ENCODE data around the gene SIN3A. TPM values are rescaled to one million over a fixed set of nuclear protein-coding genes. Genes with fewer than 3 reads are reported as not detected.

SIN3A gene
- total and polyA plus RNA-seq, 4 donors: 7.6 to 67.9 (median 40.6) TPM

GRCh38 chr15:75371901-75372688 lies 79.4 kb downstream of the SIN3A start:
- Histone ChIP-seq H3K4me3 (ENCODE audit: low read length in 2 of 2) (no peak overlapping the region), H3K36me3 (ENCODE audit: control insufficient read depth in 1 of 2, insufficient read depth in 2 of 2, low read length in 1 of 2) (peaks cover 7 to 10% of the 10 kb centered on the region in 2 donors), H3K4me1 (ENCODE audit: control insufficient read depth in 1 of 2, insufficient read depth in 2 of 2, low read length in 2 of 2) (no peaks in the 10 kb centered on the region), H3K9me3 (ENCODE audit: control insufficient read depth, low read length) (no peaks in the 10 kb centered on the region), H3K27me3 (ENCODE audit: control insufficient read depth in 1 of 2, insufficient read depth in 2 of 2, low read length in 1 of 2) (no peaks in the 10 kb centered on the region), H3K27ac (ENCODE audit: low read depth in 1 of 2, low read length in 2 of 2) (no peak overlapping the region)
- 86 to 91% methylated on average over 11 of the region's 11 CpGs for WGBS, 2 donors
- no peak for ATAC-seq (ENCODE audit: low FRiP score)
- DNase-seq: no peak
- intact Hi-C loops (cut with DNase I): loop anchor here in 1 of 2 donors (10.0 kb wide), 1 partner anchor 53 kb away; no protein-coding TSS in a partner anchor

GRCh38 chr15:75371486-75371885 lies 80.0 kb downstream of the SIN3A start:
- Histone ChIP-seq H3K36me3 (ENCODE audit: control insufficient read depth in 1 of 2, insufficient read depth in 2 of 2, low read length in 1 of 2) (peaks cover 4 to 10% of the 10 kb centered on the region in 2 donors), H3K27me3 (ENCODE audit: control insufficient read depth in 1 of 2, insufficient read depth in 2 of 2, low read length in 1 of 2) (no peaks in the 10 kb centered on the region), H3K4me3 (ENCODE audit: low read length in 2 of 2) (no peak overlapping the region), H3K4me1 (ENCODE audit: control insufficient read depth in 1 of 2, insufficient read depth in 2 of 2, low read length in 2 of 2) (no peaks in the 10 kb centered on the region), H3K27ac (ENCODE audit: low read depth in 1 of 2, low read length in 2 of 2) (no peak overlapping the region), H3K9me3 (ENCODE audit: control insufficient read depth, low read length) (no peaks in the 10 kb centered on the region)
- WGBS, 2 donors: 74 to 79% methylated on average over 1 of the region's 1 CpG
- ATAC-seq (ENCODE audit: low FRiP score): no peak
- intact Hi-C loops (cut with DNase I): loop anchor here in 1 of 2 donors (10.0 kb wide), 1 partner anchor 53 kb away; no protein-coding TSS in a partner anchor
- no peak for DNase-seq

GRCh38 chr15:75369897-75370581 lies 81.5 kb downstream of the SIN3A start:
- intact Hi-C loops (cut with DNase I): loop anchor here (5.0 to 10.0 kb wide), 3 partner anchors 55 to 255 kb away; partner anchors contain the start of genes SIN3A (in 1 of the 2) and SNUPN (in 1 of the 2)

GRCh38 chr15:75368689-75369239 lies 82.7 kb downstream of the SIN3A start:
- H3K4me1 ChIP-seq (ENCODE audit: control insufficient read depth in 1 of 2, insufficient read depth in 2 of 2, low read length in 2 of 2): no peaks in the 10 kb centered on the region
- ATAC-seq (ENCODE audit: low FRiP score) (peak; percentile 28), DNase-seq (no peak)
- H3K9me3 ChIP-seq (ENCODE audit: control insufficient read depth, low read length): no peaks in the 10 kb centered on the region
- no peaks in the 10 kb centered on the region for H3K27me3 ChIP-seq (ENCODE audit: control insufficient read depth in 1 of 2, insufficient read depth in 2 of 2, low read length in 1 of 2)
- peak overlapping the region; percentile 1 to 90 for H3K27ac ChIP-seq (ENCODE audit: low read depth in 1 of 2, low read length in 2 of 2)
- peak overlapping the region; percentile 43 to 59 for H3K4me3 ChIP-seq (ENCODE audit: low read length in 2 of 2)
- H3K36me3 ChIP-seq (ENCODE audit: control insufficient read depth in 1 of 2, insufficient read depth in 2 of 2, low read length in 1 of 2): peaks cover 0 to 4% of the 10 kb centered on the region in 2 donors
- intact Hi-C loops (cut with DNase I): loop anchor here (5.0 to 10.0 kb wide), 2 partner anchors 84 to 256 kb away; partner anchors contain the start of genes SIN3A (in 1 of the 2) and SNUPN (in 1 of the 2)
- 1 to 3% methylated on average over 23 of the region's 23 CpGs for WGBS, 2 donors

More at GRCh38 chr15:75369897-75370581, 81.5 kb downstream of the SIN3A start:
- Histone ChIP-seq H3K36me3 (ENCODE audit: control insufficient read depth in 1 of 2, insufficient read depth in 2 of 2, low read length in 1 of 2) (peaks cover 4 to 8% of the 10 kb centered on the region in 2 donors), H3K27ac (ENCODE audit: low read depth in 1 of 2, low read length in 2 of 2) (no peak overlapping the region), H3K9me3 (ENCODE audit: control insufficient read depth, low read length) (no peaks in the 10 kb centered on the region), H3K4me3 (ENCODE audit: low read length in 2 of 2) (no peak overlapping the region), H3K4me1 (ENCODE audit: control insufficient read depth in 1 of 2, insufficient read depth in 2 of 2, low read length in 2 of 2) (no peaks in the 10 kb centered on the region), H3K27me3 (ENCODE audit: control insufficient read depth in 1 of 2, insufficient read depth in 2 of 2, low read length in 1 of 2) (no peaks in the 10 kb centered on the region)
- WGBS, 2 donors: 91 to 96% methylated on average over 7 of the region's 7 CpGs
- ATAC-seq (ENCODE audit: low FRiP score) (no peak), DNase-seq (no peak)

DNA sequence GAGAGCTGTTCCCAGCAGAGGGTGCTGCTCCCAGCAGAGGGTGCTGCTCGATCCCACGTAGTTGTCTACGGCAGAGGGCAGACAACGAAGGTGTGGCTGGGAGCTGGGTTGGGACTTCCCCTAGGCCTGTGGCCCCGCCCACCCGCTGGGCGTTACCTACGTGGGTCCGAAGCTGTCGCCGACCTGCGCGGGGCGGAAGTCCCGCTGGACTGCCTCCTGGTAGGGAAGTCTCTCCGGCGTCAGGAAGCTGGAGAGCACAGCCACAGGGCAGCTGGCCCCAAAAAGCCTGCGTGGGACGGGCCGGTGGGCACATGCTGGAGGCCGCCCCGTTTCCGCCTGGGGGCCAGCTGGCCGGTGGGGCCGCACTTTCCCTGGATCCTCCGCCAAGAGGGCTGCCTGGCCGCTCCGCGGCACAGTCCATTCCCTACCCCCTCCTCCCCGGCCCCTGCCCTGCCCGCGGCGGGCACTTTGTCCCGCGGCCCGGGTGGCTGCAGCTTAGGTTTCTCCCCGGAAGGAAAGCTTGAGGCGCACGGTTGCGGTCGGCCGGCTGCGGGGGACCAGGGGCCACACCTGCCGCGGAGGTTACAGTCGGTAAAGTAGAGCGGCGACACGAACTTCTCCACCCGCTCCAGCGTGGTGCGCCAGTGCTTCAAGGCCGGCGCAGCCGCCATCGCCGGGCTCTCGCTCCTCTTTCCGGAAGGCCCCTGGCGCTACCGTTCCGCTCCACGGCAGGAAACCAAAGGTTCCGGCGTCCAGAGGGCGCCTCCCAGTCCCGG lies 83.4 kb downstream of the SIN3A start, which contains the start of gene MAN2C1:
Gene MAN2C1, minus strand, starts transcription at position 695 of the 776 bp plus-strand sequence. Its CDS starts 24 bp downstream, at position 671.
- intact Hi-C loops (cut with DNase I): loop anchor here (2.0 to 10.0 kb wide), 3 partner anchors 84 to 257 kb away; partner anchors contain the start of genes SNUPN (in 2 of the 2) and SIN3A (in 1 of the 2)

GRCh38 chr15:75367406-75367912 lies 84.0 kb downstream of the SIN3A start:
- peak overlapping the region in 1 of 2 donors; percentile 29 for H3K27ac ChIP-seq (ENCODE audit: low read depth in 1 of 2, low read length in 2 of 2)
- H3K9me3 ChIP-seq (ENCODE audit: control insufficient read depth, low read length): no peaks in the 10 kb centered on the region
- no peaks in the 10 kb centered on the region for H3K27me3 ChIP-seq (ENCODE audit: control insufficient read depth in 1 of 2, insufficient read depth in 2 of 2, low read length in 1 of 2)
- no peak overlapping the region for H3K4me3 ChIP-seq (ENCODE audit: low read length in 2 of 2)
- no peaks in the 10 kb centered on the region for H3K4me1 ChIP-seq (ENCODE audit: control insufficient read depth in 1 of 2, insufficient read depth in 2 of 2, low read length in 2 of 2)
- ATAC-seq (ENCODE audit: low FRiP score) (no peak), DNase-seq (no peak)
- intact Hi-C loops (cut with DNase I): loop anchor here (2.0 to 10.0 kb wide), 3 partner anchors 85 to 257 kb away; partner anchors contain the start of genes SNUPN (in 2 of the 2) and SIN3A (in 1 of the 2)
- peaks cover 0 to 4% of the 10 kb centered on the region in 2 donors for H3K36me3 ChIP-seq (ENCODE audit: control insufficient read depth in 1 of 2, insufficient read depth in 2 of 2, low read length in 1 of 2)
- 31 to 35% methylated on average over 7 of the region's 7 CpGs for WGBS, 2 donors

More for the DNA sequence above, 83.4 kb downstream of the SIN3A start, which contains the start of gene MAN2C1:
- H3K27ac ChIP-seq (ENCODE audit: low read depth in 1 of 2, low read length in 2 of 2): peak within 1 kb of the TSS; percentile 1 to 90
- H3K36me3 ChIP-seq (ENCODE audit: control insufficient read depth in 1 of 2, insufficient read depth in 2 of 2, low read length in 1 of 2): peaks cover 0 to 4% of the 10 kb centered on the region in 2 donors
- DNase-seq (peak; percentile 96 to 98), ATAC-seq (ENCODE audit: low FRiP score) (peak; percentile 96)
- H3K27me3 ChIP-seq (ENCODE audit: control insufficient read depth in 1 of 2, insufficient read depth in 2 of 2, low read length in 1 of 2): no peaks in the 10 kb centered on the region
- WGBS, 2 donors: 1% methylated on average over 55 to 67 of the region's 67 CpGs
- no peaks in the 10 kb centered on the region for H3K4me1 ChIP-seq (ENCODE audit: control insufficient read depth in 1 of 2, insufficient read depth in 2 of 2, low read length in 2 of 2)
- H3K4me3 ChIP-seq (ENCODE audit: low read length in 2 of 2): peak within 1 kb of the TSS; percentile 59 to 70
- no peaks in the 10 kb centered on the region for H3K9me3 ChIP-seq (ENCODE audit: control insufficient read depth, low read length)

DNA sequence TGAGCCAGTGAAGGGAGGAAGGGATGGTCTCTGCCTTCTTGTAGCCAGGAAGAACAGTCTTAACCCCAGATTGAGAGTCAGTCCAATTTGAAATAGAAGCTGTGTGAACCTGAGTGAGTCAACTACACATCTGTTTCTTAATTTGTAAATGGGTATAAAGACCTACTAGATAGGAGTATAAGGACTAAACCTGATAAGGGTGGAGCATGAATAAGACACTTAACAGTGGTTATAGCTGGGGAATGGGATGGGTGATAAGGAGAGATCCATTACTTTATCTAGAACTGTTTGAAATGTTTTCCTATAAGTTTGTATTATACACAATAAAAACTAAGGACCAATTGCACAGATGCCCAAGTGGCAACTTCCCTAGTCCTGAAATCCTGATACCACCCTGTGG lies 84.5 kb downstream of the SIN3A start:
- no peak for DNase-seq
- intact Hi-C loops (cut with DNase I): loop anchor here (2.0 to 10.0 kb wide), 3 partner anchors 85 to 258 kb away; partner anchors contain the start of genes SNUPN (in 2 of the 2) and SIN3A (in 1 of the 2)
- H3K4me3 ChIP-seq (ENCODE audit: low read length in 2 of 2): no peak overlapping the region
- peaks cover 0 to 4% of the 10 kb centered on the region in 2 donors for H3K36me3 ChIP-seq (ENCODE audit: control insufficient read depth in 1 of 2, insufficient read depth in 2 of 2, low read length in 1 of 2)
- H3K4me1 ChIP-seq (ENCODE audit: control insufficient read depth in 1 of 2, insufficient read depth in 2 of 2, low read length in 2 of 2): no peaks in the 10 kb centered on the region
- H3K9me3 ChIP-seq (ENCODE audit: control insufficient read depth, low read length): no peaks in the 10 kb centered on the region
- H3K27me3 ChIP-seq (ENCODE audit: control insufficient read depth in 1 of 2, insufficient read depth in 2 of 2, low read length in 1 of 2): no peaks in the 10 kb centered on the region
- no peak for ATAC-seq (ENCODE audit: low FRiP score)
- peak overlapping the region in 1 of 2 donors; percentile 29 for H3K27ac ChIP-seq (ENCODE audit: low read depth in 1 of 2, low read length in 2 of 2)

Measured in aorta (tissue), 5 donors.